ENCODE measurements around the gene KIF27. TPM values are rescaled to one million over a fixed set of nuclear protein-coding genes. Genes with fewer than 3 reads are reported as not detected.

Gene KIF27
- total RNA-seq, 1 experiment from 2014 or later, result 2.2 TPM

- CTCF ChIA-PET, result no interaction called here
- POLR2A ChIA-PET (ENCODE audit: unreplicated experiment), result no interaction called here
- DNase-seq (peak; percentile 71), ATAC-seq (peak; percentile 39)
- Histone ChIP-seq H3K9ac (ENCODE audit: low read length) (no peak overlapping the region), H2AFZ (ENCODE audit: low read length) (no peak overlapping the region), H3K9me3 (ENCODE audit: low read length) (no peaks in the 10 kb centered on the region), H3K27ac (ENCODE audit: low read length) (no peak overlapping the region), H3K9me2 (replicated peaks; ENCODE audit: low read length) (no peaks in the 10 kb centered on the region), H3K4me2 (ENCODE audit: low read length) (0 out of 2 replicates have a peak overlapping the region, but pooled peaks have one; percentile 13), H3K4me3 (ENCODE audit: low read length) (no peak overlapping the region), H4K20me1 (ENCODE audit: low read length) (no peaks in the 10 kb centered on the region), H3K4me1 (ENCODE audit: insufficient read depth, low read length) (peaks cover 33% of the 10 kb centered on the region), H3K79me2 (ENCODE audit: low read length) (peaks cover 4% of the 10 kb centered on the region; the same call in 1 of the 2 replicates), H3K27me3 (ENCODE audit: low read length) (no peaks in the 10 kb centered on the region), H3F3A (ENCODE audit: low read length, unreplicated experiment) (no peaks in the 10 kb centered on the region), H3K36me3 (ENCODE audit: low read depth, low read length) (no peaks in the 10 kb centered on the region)
- TF ChIP-seq EZH2phosphoT487 (IDR thresholded peaks at IDR 0.05; ENCODE audit: borderline replicate concordance, low read length), result no peak
- no peak for TF ChIP-seq CTCF (conservative IDR thresholded peaks at IDR 0.05; ENCODE audit: low read depth, low read length)
- no peak for TF ChIP-seq EZH2 (IDR thresholded peaks at IDR 0.05; ENCODE audit: low read length, unreplicated experiment)
- intact Hi-C loops (cut with micrococcal nuclease), result no loop called here
- no TSS peak for BruUV-seq (replicated peaks)
These were observed 37.8 kb upstream of the KIF27 start for GRCh38 chr9:83959061-83959460.

GRCh38 chr9:83957248-83957513, 35.9 kb upstream of the KIF27 start:
- ChIA-PET CTCF (no interaction called here), POLR2A (ENCODE audit: unreplicated experiment) (no interaction called here)
- TF ChIP-seq CTCF (conservative IDR thresholded peaks at IDR 0.05; ENCODE audit: low read depth, low read length) (no peak), EZH2phosphoT487 (IDR thresholded peaks at IDR 0.05; ENCODE audit: borderline replicate concordance, low read length) (no peak), EZH2 (IDR thresholded peaks at IDR 0.05; ENCODE audit: low read length, unreplicated experiment) (no peak)
- Histone ChIP-seq H3K4me1 (ENCODE audit: insufficient read depth, low read length) (peaks cover 33% of the 10 kb centered on the region), H3K4me3 (ENCODE audit: low read length) (peak overlapping the region; percentile 77), H3K27ac (ENCODE audit: low read length) (no peak overlapping the region), H3K9ac (ENCODE audit: low read length) (peak overlapping the region; percentile 84), H3F3A (ENCODE audit: low read length, unreplicated experiment) (no peaks in the 10 kb centered on the region), H3K9me3 (ENCODE audit: low read length) (no peaks in the 10 kb centered on the region), H3K9me2 (replicated peaks; ENCODE audit: low read length) (no peaks in the 10 kb centered on the region), H2AFZ (ENCODE audit: low read length) (peak overlapping the region; percentile 97), H3K79me2 (ENCODE audit: low read length) (peaks cover 4% of the 10 kb centered on the region; the same call in 1 of the 2 replicates), H4K20me1 (ENCODE audit: low read length) (no peaks in the 10 kb centered on the region), H3K27me3 (ENCODE audit: low read length) (no peaks in the 10 kb centered on the region), H3K36me3 (ENCODE audit: low read depth, low read length) (no peaks in the 10 kb centered on the region), H3K4me2 (ENCODE audit: low read length) (peak overlapping the region; percentile 93)
- intact Hi-C loops (cut with micrococcal nuclease), result no loop called here
- no TSS peak for BruUV-seq (replicated peaks)
- DNase-seq (no peak), ATAC-seq (no peak)

- Histone ChIP-seq H3K9ac (ENCODE audit: low read length) (peak overlapping the region; percentile 84), H3K9me3 (ENCODE audit: low read length) (no peaks in the 10 kb centered on the region), H3K79me2 (ENCODE audit: low read length) (peaks cover 4% of the 10 kb centered on the region; the same call in 1 of the 2 replicates), H4K20me1 (ENCODE audit: low read length) (no peaks in the 10 kb centered on the region), H3K27ac (ENCODE audit: low read length) (peak overlapping the region; percentile 48), H2AFZ (ENCODE audit: low read length) (peak overlapping the region; percentile 97), H3K4me3 (ENCODE audit: low read length) (peak overlapping the region; percentile 77), H3K4me2 (ENCODE audit: low read length) (peak overlapping the region; percentile 93), H3F3A (ENCODE audit: low read length, unreplicated experiment) (no peaks in the 10 kb centered on the region), H3K9me2 (replicated peaks; ENCODE audit: low read length) (no peaks in the 10 kb centered on the region), H3K27me3 (ENCODE audit: low read length) (no peaks in the 10 kb centered on the region), H3K4me1 (ENCODE audit: insufficient read depth, low read length) (peaks cover 28% of the 10 kb centered on the region), H3K36me3 (ENCODE audit: low read depth, low read length) (no peaks in the 10 kb centered on the region)
- DNase-seq (peak; percentile 61), ATAC-seq (peak; percentile 75)
- ChIA-PET CTCF (no interaction called here), POLR2A (ENCODE audit: unreplicated experiment) (no interaction called here)
- TSS peak; percentile 84 for BruUV-seq (replicated peaks)
- TF ChIP-seq EZH2 (IDR thresholded peaks at IDR 0.05; ENCODE audit: low read length, unreplicated experiment), result no peak
- no peak for TF ChIP-seq EZH2phosphoT487 (IDR thresholded peaks at IDR 0.05; ENCODE audit: borderline replicate concordance, low read length)
- TF ChIP-seq CTCF (conservative IDR thresholded peaks at IDR 0.05; ENCODE audit: low read depth, low read length), result no peak
- intact Hi-C loops (cut with micrococcal nuclease), result no loop called here
These were observed 35.4 kb upstream of the KIF27 start for GRCh38 chr9:83956436-83957247.
